ENCODE results near the gene ACP7.
"Not testable (repeated sequence)": the region's sequence is repeated elsewhere in the genome, so short reads cannot be mapped to it uniquely, and the experiment has no call there.

Gene ACP7

DNA sequence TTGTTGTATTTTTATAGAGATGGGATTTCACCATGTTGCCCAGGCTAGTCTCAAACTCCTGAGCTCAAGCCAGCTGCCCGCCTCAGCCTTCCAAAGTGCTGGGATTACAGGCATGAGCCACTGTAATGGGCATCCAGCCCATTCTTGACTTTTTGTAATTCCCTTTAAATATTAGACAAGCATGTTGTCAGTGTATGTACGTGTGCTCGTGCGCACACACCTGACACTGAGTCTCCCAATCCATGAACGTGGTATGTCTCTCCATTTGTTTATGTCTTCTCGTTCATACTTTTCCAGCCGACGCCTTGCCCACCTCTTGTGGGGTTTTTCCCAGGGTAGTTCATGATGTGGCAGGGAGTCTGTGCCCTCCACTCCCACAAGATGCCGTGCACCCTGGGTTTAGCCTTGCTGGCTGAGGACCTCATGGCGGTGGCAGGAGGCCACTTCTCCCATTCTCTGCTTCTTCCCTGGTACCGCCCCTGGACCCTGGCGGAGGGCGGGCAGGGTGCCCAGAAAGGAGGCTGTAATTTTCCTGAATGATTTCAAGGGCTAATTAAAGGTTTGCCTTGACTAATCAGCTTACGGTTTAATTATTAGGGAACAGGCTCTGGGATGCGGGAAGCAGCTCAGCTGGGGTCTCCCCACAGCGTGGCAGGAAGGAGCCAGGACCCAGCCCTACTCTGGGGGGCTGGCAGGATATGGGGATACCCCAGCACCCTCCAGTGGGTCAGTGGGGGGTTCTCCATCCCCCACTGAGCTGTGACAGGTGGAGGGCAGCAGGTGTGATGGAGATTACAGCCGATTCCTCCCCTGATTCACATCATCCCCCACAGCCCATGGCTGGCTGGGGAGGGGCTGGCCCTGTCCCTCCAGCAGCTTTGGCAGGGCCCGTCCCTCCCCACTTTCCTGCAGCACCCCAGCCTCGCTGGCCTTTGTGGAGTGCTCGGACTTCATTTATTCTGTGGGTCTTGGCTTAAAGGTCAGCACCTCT, 54.3 kb downstream of the ACP7 start:
- H3K4me3 Mint-ChIP-seq = no peak overlapping the region
- no peak for DNase-seq
- H3K27me3 Mint-ChIP-seq = no peaks in the 10 kb centered on the region
- peaks cover 4% of the 10 kb centered on the region for H3K4me1 Mint-ChIP-seq
- H3K27ac Mint-ChIP-seq = no peak overlapping the region
- H3K36me3 Mint-ChIP-seq = no peaks in the 10 kb centered on the region
- H3K9me3 Mint-ChIP-seq = no peaks in the 10 kb centered on the region
- CTCF ChIA-PET = no interaction called here

DNA sequence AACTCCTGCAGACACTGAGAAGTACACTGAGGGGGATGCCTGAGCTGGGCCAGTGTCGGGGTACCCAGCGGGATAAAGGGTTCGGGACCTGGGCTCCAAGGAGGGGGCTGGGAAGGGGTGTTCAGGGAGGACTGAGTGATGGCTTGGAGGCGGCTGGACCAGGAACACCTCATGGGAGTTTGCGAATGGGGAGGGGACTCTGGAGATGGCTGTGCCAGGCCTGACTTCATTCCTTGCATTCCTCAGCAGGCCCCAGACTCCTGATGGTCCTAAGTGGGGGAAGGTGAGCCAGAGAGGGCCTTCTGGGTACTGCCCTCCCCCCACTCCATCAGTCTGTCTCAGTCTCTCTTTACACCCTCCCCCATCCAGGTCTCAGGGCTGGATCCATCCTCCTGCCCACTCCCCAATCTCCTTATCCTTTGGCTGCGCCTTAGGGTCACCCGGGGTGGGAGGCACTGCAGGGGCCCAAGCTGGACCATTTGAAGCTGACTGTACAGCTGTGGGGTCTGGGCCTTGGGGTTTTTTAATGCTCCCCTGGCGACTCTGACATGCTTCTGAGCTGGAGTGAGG, 55.2 kb downstream of the ACP7 start:
- no peaks in the 10 kb centered on the region for H3K27me3 Mint-ChIP-seq
- peak overlapping the region; percentile 14 for H3K27ac Mint-ChIP-seq
- peaks cover 4% of the 10 kb centered on the region for H3K4me1 Mint-ChIP-seq
- H3K36me3 Mint-ChIP-seq = no peaks in the 10 kb centered on the region
- CTCF ChIA-PET = no interaction called here
- H3K4me3 Mint-ChIP-seq = no peak overlapping the region
- H3K9me3 Mint-ChIP-seq = no peaks in the 10 kb centered on the region
- DNase-seq = no peak

DNA sequence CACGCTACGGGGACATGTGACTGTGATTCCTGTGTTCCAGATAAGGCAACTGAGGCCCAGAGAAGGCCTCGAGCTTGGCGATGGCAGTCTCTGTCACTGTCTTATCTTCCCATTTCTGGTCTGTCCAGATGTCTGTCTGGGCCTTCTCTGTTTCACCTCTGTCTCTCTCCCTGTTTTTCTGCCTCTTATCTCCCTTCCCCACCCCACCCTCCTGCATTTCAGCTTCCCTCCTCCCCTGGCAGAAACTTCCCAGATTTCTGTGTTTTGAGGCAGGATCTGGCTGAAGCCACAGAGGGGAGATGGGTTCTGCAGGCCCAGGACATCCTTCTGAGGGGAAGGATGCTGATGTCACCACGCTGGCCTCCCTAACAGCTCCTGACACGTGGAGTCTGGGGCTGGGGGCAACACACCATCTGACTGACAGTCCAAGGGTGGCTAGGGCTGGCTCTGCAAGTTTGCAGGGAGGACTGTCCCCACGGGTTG, 55.8 kb downstream of the ACP7 start:
- peaks cover 4% of the 10 kb centered on the region for H3K4me1 Mint-ChIP-seq
- no peaks in the 10 kb centered on the region for H3K36me3 Mint-ChIP-seq
- no peak overlapping the region for H3K27ac Mint-ChIP-seq
- H3K4me3 Mint-ChIP-seq = no peak overlapping the region
- H3K9me3 Mint-ChIP-seq = no peaks in the 10 kb centered on the region
- CTCF ChIA-PET = no interaction called here
- no peaks in the 10 kb centered on the region for H3K27me3 Mint-ChIP-seq
- no peak for DNase-seq

DNA sequence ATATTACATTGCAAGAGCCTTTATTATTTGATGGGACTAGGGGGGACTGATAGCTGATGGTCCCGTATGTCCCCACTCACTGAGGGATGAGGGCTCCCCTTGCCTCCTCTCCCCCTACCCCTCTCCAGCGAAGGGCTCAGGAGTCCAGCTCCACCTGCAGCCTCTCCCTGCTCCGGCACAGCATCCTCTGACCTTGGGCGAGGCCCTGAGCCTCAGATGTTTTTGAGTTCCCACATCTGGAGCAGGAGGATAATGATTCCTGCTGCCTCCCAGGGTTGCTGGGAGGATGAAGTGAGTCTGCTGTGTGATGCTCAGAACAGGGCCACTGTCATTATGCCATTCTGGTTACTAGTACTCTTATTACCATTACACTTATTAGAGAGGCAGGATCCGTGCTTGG, 56.4 kb downstream of the ACP7 start:
- H3K9me3 Mint-ChIP-seq = no peaks in the 10 kb centered on the region
- H3K4me3 Mint-ChIP-seq = no peak overlapping the region
- H3K4me1 Mint-ChIP-seq = peaks cover 4% of the 10 kb centered on the region
- no peaks in the 10 kb centered on the region for H3K36me3 Mint-ChIP-seq
- no peak for DNase-seq
- CTCF ChIA-PET = no interaction called here
- no peaks in the 10 kb centered on the region for H3K27me3 Mint-ChIP-seq
- H3K27ac Mint-ChIP-seq = no peak overlapping the region

DNA sequence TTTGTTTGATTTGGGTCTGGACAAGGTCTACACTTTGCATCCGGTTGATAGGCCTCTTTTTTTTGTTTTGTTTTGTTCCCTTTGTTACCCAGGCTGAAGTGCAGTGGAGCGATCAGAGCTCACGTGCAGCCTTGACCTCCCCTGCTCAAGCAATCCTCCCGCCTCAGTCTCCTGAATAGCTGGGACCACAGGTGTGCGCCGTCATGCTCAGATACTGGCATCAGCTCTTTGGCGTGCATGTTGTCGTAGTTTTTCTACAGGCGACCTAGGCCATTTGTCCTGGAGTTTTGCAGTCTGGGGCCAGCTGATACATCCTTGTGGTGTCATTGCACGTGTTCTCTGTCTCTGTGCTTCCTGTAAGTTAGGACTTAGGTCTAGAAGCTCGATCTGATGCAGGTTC, 57.8 kb downstream of the ACP7 start:
- Mint-ChIP-seq H3K36me3 (no peaks in the 10 kb centered on the region), H3K27me3 (no peaks in the 10 kb centered on the region), H3K27ac (no peak overlapping the region), H3K9me3 (no peaks in the 10 kb centered on the region), H3K4me1 (no peaks in the 10 kb centered on the region), H3K4me3 (no peak overlapping the region)
- no peak for DNase-seq
- CTCF ChIA-PET = no interaction called here

- H3K4me1 Mint-ChIP-seq = no peaks in the 10 kb centered on the region
- DNase-seq = no peak
- H3K9me3 Mint-ChIP-seq = no peaks in the 10 kb centered on the region
- H3K27me3 Mint-ChIP-seq = no peaks in the 10 kb centered on the region
- H3K36me3 Mint-ChIP-seq = no peaks in the 10 kb centered on the region
- no peak overlapping the region for H3K4me3 Mint-ChIP-seq
- no peak overlapping the region for H3K27ac Mint-ChIP-seq
- CTCF ChIA-PET = interaction anchor here (0.6 kb wide), 1 partner anchor 163 kb away, joined by 3 read pairs; no protein-coding TSS in a partner anchor
Measured at GRCh38 chr19:39142630-39143029, 58.5 kb downstream of the ACP7 start.

GRCh38 chr19:39143757-39144289, 59.7 kb downstream of the ACP7 start:
- H3K4me3 Mint-ChIP-seq, DNase-seq, H3K27ac Mint-ChIP-seq, H3K36me3 Mint-ChIP-seq, H3K9me3 Mint-ChIP-seq, H3K4me1 Mint-ChIP-seq, H3K27me3 Mint-ChIP-seq, CTCF ChIA-PET: not testable (repeated sequence)

- Mint-ChIP-seq H3K27me3 (no peaks in the 10 kb centered on the region), H3K27ac (no peak overlapping the region), H3K36me3 (no peaks in the 10 kb centered on the region), H3K4me1 (peaks cover 2% of the 10 kb centered on the region), H3K9me3 (no peaks in the 10 kb centered on the region), H3K4me3 (no peak overlapping the region)
- CTCF ChIA-PET = no interaction called here
- DNase-seq = no peak
Measured at GRCh38 chr19:39144290-39145071, 60.3 kb downstream of the ACP7 start.

- Mint-ChIP-seq H3K9me3 (no peaks in the 10 kb centered on the region), H3K36me3 (no peaks in the 10 kb centered on the region), H3K4me1 (peaks cover 2% of the 10 kb centered on the region), H3K27me3 (no peaks in the 10 kb centered on the region), H3K4me3 (no peak overlapping the region), H3K27ac (no peak overlapping the region)
- CTCF ChIA-PET = no interaction called here
- DNase-seq = no peak
Measured at GRCh38 chr19:39145180-39145953, 61.2 kb downstream of the ACP7 start.

DNA sequence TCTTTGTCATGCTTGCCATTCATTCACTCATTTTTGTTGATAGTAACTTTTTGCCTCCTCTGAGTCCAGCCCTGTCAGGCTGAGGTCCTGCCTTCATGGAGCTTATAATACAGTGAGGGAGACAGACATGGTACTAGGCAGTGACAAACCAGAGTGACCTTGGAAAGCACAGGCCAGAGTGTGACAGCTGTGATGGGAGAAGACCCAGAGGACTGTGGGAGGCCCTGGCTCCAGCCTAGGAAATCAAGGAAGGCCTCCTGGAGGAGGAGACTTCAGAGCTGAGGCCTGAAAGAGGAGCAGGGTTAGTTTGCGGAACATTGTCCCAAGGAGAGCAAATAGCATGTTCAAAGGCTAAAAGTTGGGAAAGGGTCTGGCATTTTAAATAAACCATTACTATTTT, 61.9 kb downstream of the ACP7 start:
- CTCF ChIA-PET = no interaction called here
- no peak overlapping the region for H3K4me3 Mint-ChIP-seq
- no peak for DNase-seq
- peaks cover 2% of the 10 kb centered on the region for H3K4me1 Mint-ChIP-seq
- no peaks in the 10 kb centered on the region for H3K27me3 Mint-ChIP-seq
- H3K36me3 Mint-ChIP-seq = no peaks in the 10 kb centered on the region
- no peak overlapping the region for H3K27ac Mint-ChIP-seq
- no peaks in the 10 kb centered on the region for H3K9me3 Mint-ChIP-seq

GRCh38 chr19:39146686-39147450, 62.7 kb downstream of the ACP7 start:
- no peaks in the 10 kb centered on the region for H3K9me3 Mint-ChIP-seq
- CTCF ChIA-PET = no interaction called here
- H3K27me3 Mint-ChIP-seq = no peaks in the 10 kb centered on the region
- H3K27ac Mint-ChIP-seq = no peak overlapping the region
- H3K36me3 Mint-ChIP-seq = no peaks in the 10 kb centered on the region
- no peak overlapping the region for H3K4me3 Mint-ChIP-seq
- peaks cover 2% of the 10 kb centered on the region for H3K4me1 Mint-ChIP-seq
- no peak for DNase-seq

GRCh38 chr19:39147480-39147879, 63.3 kb downstream of the ACP7 start:
- no peaks in the 10 kb centered on the region for H3K9me3 Mint-ChIP-seq
- no peaks in the 10 kb centered on the region for H3K36me3 Mint-ChIP-seq
- no peak overlapping the region for H3K4me3 Mint-ChIP-seq
- no peak for DNase-seq
- H3K4me1 Mint-ChIP-seq = peaks cover 2% of the 10 kb centered on the region
- no peak overlapping the region for H3K27ac Mint-ChIP-seq
- CTCF ChIA-PET = no interaction called here
- H3K27me3 Mint-ChIP-seq = no peaks in the 10 kb centered on the region

DNA sequence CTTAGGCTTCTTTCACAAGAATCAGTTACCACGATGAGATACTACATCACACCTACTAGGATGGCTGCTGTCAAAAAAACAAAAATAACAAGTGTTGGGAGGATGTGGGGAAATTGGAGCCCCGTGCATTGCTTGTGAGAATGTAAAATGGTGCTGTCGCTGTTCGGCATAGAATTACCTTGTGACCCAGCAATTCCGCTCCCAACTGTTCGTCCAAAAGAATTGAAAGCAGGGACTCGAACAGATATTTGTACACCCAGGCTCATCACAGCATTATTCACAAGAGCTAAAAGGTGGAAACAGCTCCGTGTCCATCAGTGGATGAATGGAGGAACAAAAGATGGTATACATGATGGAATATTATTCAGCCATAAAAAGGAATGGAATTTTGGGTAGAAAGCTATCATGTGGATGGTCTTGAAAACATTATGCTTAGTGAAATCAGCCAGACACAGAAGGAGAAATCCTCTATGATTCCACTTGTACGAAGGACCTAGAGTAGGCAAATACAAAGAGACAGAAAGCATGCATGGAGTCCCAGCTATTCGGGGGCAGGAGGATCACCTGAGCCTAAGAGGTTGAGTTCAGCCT, 64.9 kb downstream of the ACP7 start:
- Mint-ChIP-seq H3K4me3 (no peak overlapping the region), H3K9me3 (no peaks in the 10 kb centered on the region), H3K36me3 (no peaks in the 10 kb centered on the region), H3K4me1 (peaks cover 5% of the 10 kb centered on the region), H3K27ac (no peak overlapping the region), H3K27me3 (no peaks in the 10 kb centered on the region)
- CTCF ChIA-PET = no interaction called here
- DNase-seq = no peak
